Measurements from ENCODE around the gene RNF208.
"Not testable (repeated sequence)": the region's sequence is repeated elsewhere in the genome, so short reads cannot be mapped to it uniquely, and the experiment has no call there.

The RNF208 gene

DNA sequence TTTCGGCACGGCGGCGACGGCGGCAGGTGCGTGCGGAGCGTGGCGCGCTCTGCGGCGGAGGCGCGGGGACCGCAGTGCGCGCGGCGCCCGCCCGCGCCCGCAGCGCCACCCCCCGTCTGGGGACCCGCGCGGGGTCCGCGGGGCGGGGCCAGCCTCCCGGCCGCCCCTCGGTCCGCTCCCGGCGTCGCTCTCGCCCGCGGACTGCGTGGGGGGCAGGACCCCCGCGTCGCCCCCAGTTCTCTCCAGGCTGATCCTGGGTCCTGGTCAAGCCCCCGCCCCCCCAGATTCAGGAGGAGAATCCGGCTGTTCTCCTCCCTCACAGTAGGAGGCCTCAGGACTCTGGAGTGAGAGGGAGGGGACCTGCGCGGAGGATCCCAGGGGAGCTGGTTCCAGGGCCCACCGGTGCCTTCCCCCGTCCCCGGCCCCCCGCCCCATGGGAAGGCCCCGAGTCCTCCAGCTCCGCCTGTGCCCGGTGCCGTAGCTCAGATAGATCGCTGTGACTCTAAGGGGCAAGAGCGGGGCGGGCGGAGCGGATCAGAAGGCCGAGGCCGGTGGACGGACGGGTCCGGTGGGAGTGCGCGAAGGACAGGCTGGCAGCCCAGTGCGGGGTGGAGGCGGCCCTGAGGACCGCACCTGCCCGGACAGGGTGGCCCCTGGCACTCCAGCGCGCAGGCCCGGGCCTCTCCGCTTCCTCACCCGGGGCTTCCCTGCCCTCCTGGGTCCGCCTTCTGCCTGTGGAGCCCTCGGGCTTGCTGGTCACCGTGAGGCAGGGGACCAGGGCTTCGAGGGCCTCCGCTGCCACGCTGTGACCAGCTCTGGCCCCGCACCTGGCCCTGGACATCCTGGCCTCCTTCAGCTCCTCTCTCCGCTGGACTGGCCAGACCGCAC is at the start of gene RNF208:
RNF208 (minus strand) TSS at position 51 of the 888 bp plus-strand sequence. CDS start 1,028 bp downstream, outside the sequence.
- no peak for DNase-seq

DNA sequence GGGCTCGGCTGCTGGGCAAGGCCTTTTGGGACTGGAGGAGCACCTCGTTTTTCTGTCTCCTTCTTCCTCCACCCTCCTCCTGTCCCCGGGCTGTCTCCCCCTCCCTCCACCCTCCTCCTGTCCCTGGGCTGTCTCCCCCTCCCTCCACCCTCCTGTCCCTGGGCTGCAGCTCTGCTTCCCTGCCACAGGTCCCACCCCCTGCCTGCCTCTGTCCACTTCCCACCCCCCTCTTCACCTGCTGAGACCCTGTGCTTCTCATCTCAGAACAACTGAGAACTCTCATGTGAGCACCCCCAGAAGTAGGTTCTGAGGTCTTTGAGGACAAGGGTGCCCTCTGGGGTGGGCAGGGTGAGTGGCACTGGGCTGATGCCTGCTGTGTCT is 49.6 kb upstream of the RNF208 start:
- no peak for DNase-seq

DNA sequence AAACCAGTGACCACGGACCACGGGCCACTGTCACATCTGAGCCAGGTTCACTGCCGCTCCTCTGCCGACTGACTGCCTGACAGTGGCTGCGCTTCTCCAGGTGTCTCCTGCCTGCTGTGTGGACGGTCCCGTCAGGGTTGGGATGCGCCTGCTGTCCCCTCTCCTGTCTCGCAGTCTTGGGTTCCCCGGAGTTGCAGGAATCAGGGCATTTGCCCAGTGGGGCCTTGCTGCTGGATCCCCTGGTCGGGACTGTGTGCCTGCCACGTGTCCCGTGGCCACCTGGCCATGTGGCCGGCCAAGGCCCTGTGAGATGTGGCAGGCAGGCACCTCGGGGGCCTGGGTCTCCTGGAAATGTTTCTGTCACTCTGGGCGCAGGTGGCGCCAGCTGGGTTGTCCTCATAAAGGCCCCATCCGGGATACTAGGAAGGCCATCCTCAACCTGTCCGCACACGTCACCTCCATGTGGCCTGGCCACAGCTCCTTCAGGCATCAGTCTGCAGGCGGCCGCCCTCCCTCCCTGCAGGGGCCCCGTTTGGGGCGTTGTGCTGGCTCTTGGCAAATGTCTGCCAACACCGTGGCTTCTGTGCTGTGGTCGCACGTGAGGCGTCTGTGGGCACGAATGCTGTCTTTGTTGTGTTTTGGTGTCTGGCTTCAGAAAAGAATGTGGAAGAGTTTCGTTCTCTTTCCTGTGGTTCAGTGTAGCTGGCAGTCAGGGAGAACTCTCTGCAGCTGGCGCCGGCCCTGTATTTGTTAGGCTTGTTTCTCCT is 49.1 kb upstream of the RNF208 start:
- DNase-seq, result peak; percentile 19

- DNase-seq, result no peak
These were observed 47.3 kb upstream of the RNF208 start for GRCh38 chr9:137269231-137269772.

- DNase-seq, result no peak
These were observed 46.6 kb upstream of the RNF208 start for GRCh38 chr9:137268538-137269201.

- no peak for DNase-seq
These were observed 45.9 kb upstream of the RNF208 start for GRCh38 chr9:137267933-137268355.

GRCh38 chr9:137266585-137267453 is 44.8 kb upstream of the RNF208 start:
- no peak for DNase-seq

GRCh38 chr9:137266162-137266527 is 44.1 kb upstream of the RNF208 start:
- DNase-seq, result no peak

- DNase-seq, result no peak
These were observed 43.6 kb upstream of the RNF208 start for GRCh38 chr9:137265496-137266161.

GRCh38 chr9:137264067-137264466 is 42.0 kb upstream of the RNF208 start:
- no peak for DNase-seq

GRCh38 chr9:137263506-137263905 is 41.5 kb upstream of the RNF208 start:
- no peak for DNase-seq

- no peak for DNase-seq
These were observed 40.9 kb upstream of the RNF208 start for GRCh38 chr9:137262909-137263285.

DNA sequence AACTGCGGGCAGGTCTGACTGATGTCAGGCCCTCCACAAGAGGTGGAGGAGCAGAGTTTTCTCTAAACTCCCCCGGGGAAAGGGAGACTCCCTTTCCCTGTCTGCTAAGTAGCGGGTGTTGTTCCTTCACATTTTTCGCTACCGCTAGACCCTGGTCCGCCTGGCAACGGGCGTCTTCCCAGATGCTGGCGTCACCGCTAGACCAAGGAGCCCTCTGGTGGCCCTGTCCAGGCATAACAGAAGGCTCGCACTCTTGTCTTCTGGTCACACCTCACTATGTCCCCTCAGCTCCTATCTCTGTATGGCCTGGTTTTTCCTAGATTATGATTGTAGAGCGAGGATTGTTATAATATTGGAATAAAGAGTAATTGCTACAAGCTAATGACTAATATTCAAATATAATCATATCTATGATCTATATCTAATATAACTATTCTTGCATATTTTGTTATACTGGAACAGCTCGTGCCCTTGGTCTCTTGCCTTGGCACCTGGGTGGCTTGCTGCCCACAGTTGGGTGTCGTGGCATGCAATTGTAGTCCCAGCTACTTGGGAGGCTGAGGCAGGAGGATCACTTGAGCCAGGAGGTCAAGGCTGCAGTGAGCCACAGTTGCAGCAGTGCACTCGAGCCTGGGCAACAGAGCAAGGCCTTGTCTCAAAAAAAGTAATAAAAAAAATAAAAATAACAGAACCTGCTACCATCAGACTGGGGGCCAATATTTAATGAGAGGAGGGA is 40.3 kb upstream of the RNF208 start:
- DNase-seq, result not testable (repeated sequence)

- no peak for DNase-seq
These were observed 34.8 kb upstream of the RNF208 start for GRCh38 chr9:137256856-137257255.

DNA sequence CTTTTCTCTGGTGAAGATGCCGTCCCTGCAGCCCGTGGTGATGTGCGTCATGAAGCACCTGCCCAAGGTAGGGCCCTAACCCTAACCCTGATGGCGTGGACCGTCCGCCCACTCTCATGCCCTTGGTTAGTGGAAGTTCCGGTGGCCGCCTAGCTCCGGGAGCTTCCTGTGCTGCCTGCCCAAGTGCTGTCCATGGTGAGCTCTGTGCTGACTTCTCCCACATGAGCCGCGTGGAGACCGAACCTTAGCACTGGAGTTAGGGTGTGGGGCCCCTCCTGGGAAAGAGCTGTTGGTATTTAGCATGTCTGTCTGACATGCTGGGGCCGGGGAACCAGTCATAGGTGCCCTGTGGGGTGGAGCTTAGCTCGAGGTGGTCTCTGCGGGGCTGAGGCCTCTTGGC is 34.3 kb upstream of the RNF208 start:
- DNase-seq, result no peak

DNA sequence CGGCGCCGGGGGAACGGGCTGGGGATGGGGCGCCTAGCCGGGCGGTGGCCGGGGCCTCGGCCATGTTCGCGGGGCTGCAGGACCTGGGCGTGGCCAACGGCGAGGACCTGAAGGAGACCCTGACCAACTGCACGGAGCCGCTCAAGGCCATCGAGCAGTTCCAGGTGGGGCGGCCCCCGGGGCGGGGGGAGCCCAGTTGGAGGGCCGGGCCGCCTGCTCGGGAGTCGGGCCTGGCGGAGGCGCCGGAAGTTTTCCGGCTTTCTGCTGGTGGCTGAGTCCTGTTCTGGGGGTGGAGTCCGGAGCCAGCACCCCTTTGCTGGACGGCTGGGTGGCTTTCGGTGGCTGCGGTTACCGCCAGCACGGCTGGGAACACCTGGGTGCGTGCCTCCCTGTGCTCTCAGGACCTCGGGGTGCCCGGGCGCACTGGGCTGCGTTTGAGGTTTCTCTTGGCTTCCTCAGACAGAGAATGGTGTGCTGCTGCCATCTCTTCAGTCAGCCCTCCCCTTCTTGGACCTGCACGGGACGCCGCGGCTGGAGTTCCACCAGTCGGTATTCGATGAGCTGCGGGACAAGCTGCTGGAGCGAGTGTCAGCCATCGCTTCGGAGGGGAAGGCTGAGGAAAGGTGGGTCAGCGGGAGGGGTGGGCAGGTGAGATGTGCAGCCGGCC is 33.5 kb upstream of the RNF208 start:
- DNase-seq, result no peak

DNA sequence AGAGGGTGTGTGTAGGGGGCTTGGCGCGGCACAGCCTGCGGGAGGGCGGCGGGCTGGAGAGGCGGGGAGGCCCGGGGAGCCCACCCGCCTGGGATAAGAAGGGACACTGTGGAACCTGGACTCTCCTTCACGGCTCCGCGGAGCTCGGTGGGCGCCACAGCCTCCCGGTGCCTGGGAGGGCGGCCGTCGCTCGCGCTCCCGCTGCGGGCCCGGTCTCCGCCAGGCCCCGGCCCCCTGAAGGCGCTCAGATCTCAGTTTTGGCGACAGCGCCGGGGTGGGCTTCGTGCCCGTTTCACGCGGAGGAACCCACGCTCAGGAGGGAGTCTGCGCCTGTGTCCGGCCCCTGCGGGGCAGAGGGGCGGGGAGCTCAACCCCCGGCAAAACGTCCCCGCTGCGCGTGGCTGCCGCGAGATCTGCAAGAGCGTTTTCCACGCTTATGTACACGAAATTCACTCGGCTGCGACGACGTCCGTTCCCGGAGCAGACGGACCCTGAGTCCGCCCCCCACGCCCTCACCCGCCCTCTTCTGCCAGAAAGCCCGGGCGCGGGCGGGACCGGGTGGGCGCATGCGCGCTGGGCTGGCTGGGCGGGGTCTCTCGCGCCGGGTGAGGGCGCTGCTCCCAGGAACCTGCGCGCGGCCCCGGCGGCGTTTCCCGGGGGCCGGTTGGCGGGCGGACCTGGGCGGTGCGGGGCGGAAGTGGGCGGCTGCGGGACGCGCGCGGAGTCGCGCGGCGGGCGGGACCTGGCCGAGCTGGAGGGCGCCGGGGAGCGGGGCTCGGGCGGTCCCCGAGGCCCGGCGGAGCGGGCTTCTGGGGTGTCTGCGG is 32.8 kb upstream of the RNF208 start, which contains the start of gene NELFB:
NELFB (plus strand) TSS at position 704 of the 824 bp plus-strand sequence.
- DNase-seq, result peak; percentile 96

- no peak for DNase-seq
These were observed 31.9 kb upstream of the RNF208 start for GRCh38 chr9:137253717-137254623.

Data from activated CD4-positive, alpha-beta T cell treated with anti-CD3 and anti-CD28 coated beads, Interleukin-2, amount 50 U/mL, for 1 hour (primary cell).